A549 (cell line): ENCODE results near the gene BPIFA1.

ENCODE experiments used
- CEBPB ChIP-seq, 2 experiments: fragments of >200 bp in 1 of 2; sonication (Bioruptor Twin) in 1 of 2; formaldehyde crosslinking in 1 of 2; IDR thresholded peaks; 2 replicates each; pipeline ENCODE4 v1.6.1; 2012 to 2016
- EP300 ChIP-seq, 2 experiments: fragments of >200 bp; sonication (Bioruptor Twin); formaldehyde crosslinking; IDR thresholded peaks; 2 replicates in 1 of 2; 3 replicates in 1 of 2; pipeline ENCODE4 v1.6.1; 2016 to 2017
- JUN ChIP-seq, 2 experiments: fragments of >200 bp; sonication (Bioruptor Twin); formaldehyde crosslinking; IDR thresholded peaks; 2 replicates in 1 of 2; 3 replicates in 1 of 2; pipeline ENCODE4 v1.6.1; 2016 to 2017
- KDM1A ChIP-seq: fragments of 200-600 bp; sonication (generic); IDR thresholded peaks from 2 replicates; pipeline ENCODE4 v1.6.1; 2016; ENCODE audit warnings: low read depth, mild to moderate bottlenecking
- KDM5A ChIP-seq: fragments of 200-600 bp; sonication (generic); IDR thresholded peaks from 2 replicates; pipeline ENCODE4 v1.6.1; 2016; ENCODE audit warnings: antibody characterized with exemption, mild to moderate bottlenecking
- POLR2A ChIP-seq: IDR thresholded peaks from 2 replicates; pipeline ENCODE4 v1.6.1; 2012; ENCODE audit warnings: mild to moderate bottlenecking, low read length
- RFX5 ChIP-seq: fragments of 450-650 bp; IDR thresholded peaks from 2 replicates; pipeline ENCODE4 v1.7.1; 2014; ENCODE audit warnings: antibody characterized with exemption, mild to moderate bottlenecking, moderate library complexity
- SMC3 ChIP-seq: fragments of >200 bp; sonication (Bioruptor Twin); formaldehyde crosslinking; IDR thresholded peaks from 3 replicates; pipeline ENCODE4 v1.6.1; 2018; ENCODE audit warnings: inconsistent platforms
- ZFP36 ChIP-seq: fragments of 450-650 bp; IDR thresholded peaks from 2 replicates; pipeline ENCODE4 v1.6.1; 2014; ENCODE audit warnings: borderline replicate concordance; ENCODE audit not compliant: partially characterized antibody
- TF ChIP-seq, protein P1 (sequence below): fragments of >200 bp; sonication (Bioruptor Twin); formaldehyde crosslinking; IDR thresholded peaks from 3 replicates; pipeline ENCODE4 v1.5.1; 2016

DNA sequence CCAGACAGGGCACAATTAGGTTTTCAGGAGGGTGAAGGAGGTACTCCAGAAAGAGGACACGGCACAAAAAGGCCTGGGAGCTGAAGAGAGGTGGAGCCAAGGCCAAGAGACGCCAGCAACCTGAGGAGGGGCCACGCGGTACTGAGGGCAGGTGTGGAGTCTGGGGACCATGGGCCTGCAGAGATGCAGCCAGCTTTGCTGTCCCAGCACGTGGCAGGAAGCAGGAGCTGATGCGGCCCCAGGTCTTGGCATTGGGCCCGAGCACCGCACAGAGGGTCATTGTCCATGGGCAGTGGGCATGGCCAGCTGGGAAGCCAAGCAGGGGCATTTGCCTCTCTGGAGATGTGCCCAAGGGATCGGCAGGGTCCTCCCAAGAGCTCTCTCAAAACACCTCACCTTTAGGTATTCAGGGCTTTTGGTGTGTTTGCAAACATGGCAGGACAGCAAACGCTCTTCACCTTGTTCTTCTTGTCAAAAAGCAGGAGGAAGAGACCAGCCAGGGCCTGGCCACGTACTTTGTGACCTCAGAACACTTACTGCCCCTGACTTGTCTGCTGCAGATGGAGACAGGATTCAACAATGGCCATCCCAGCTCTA, 45.9 kb downstream of the BPIFA1 start:
- TF ChIP-seq, protein P1, sequence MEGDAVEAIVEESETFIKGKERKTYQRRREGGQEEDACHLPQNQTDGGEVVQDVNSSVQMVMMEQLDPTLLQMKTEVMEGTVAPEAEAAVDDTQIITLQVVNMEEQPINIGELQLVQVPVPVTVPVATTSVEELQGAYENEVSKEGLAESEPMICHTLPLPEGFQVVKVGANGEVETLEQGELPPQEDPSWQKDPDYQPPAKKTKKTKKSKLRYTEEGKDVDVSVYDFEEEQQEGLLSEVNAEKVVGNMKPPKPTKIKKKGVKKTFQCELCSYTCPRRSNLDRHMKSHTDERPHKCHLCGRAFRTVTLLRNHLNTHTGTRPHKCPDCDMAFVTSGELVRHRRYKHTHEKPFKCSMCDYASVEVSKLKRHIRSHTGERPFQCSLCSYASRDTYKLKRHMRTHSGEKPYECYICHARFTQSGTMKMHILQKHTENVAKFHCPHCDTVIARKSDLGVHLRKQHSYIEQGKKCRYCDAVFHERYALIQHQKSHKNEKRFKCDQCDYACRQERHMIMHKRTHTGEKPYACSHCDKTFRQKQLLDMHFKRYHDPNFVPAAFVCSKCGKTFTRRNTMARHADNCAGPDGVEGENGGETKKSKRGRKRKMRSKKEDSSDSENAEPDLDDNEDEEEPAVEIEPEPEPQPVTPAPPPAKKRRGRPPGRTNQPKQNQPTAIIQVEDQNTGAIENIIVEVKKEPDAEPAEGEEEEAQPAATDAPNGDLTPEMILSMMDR: no peak
- TF ChIP-seq JUN (IDR thresholded peaks at IDR 0.05) (no peak), POLR2A (no peak), EP300 (IDR thresholded peaks at IDR 0.05) (no peak), KDM1A (no peak), SMC3 (no peak), ZFP36 (no peak), KDM5A (no peak), RFX5 (no peak), CEBPB (IDR thresholded peaks at IDR 0.05) (no peak)
